T-helper 22 cell (primary cell): ENCODE data around the gene CDH13.

Experiments used
- DNase-seq: peaks from one replicate; pipeline ENCODE4 v3.0.0-alpha.2; 2020; ENCODE audit warnings: low read depth

The CDH13 gene

GRCh38 chr16:83248735-83249463, 622.1 kb downstream of the CDH13 start:
- no peak for DNase-seq

- DNase-seq: no peak
Measured at GRCh38 chr16:83253521-83253920, 626.8 kb downstream of the CDH13 start.

GRCh38 chr16:83258366-83258928, 631.7 kb downstream of the CDH13 start:
- DNase-seq: no peak

- no peak for DNase-seq
Measured at GRCh38 chr16:83266848-83267553, 640.2 kb downstream of the CDH13 start.

- DNase-seq: no peak
Measured at GRCh38 chr16:83268169-83268568, 641.4 kb downstream of the CDH13 start.

- no peak for DNase-seq
Measured at GRCh38 chr16:83269048-83269447, 642.3 kb downstream of the CDH13 start.

- no peak for DNase-seq
Measured at GRCh38 chr16:83269541-83269940, 642.8 kb downstream of the CDH13 start.

GRCh38 chr16:83270061-83270460, 643.3 kb downstream of the CDH13 start:
- DNase-seq: no peak

- no peak for DNase-seq
Measured at GRCh38 chr16:83270640-83271039, 643.9 kb downstream of the CDH13 start.

- DNase-seq: no peak
Measured at GRCh38 chr16:83271123-83271522, 644.4 kb downstream of the CDH13 start.

GRCh38 chr16:83271970-83272575, 645.3 kb downstream of the CDH13 start:
- DNase-seq: no peak

GRCh38 chr16:83272843-83273242, 646.1 kb downstream of the CDH13 start:
- DNase-seq: no peak

GRCh38 chr16:83273504-83274173, 646.9 kb downstream of the CDH13 start:
- no peak for DNase-seq

GRCh38 chr16:83279251-83279650, 652.5 kb downstream of the CDH13 start:
- no peak for DNase-seq

GRCh38 chr16:83285921-83286320, 659.2 kb downstream of the CDH13 start:
- DNase-seq: no peak

GRCh38 chr16:83296505-83296904, 669.7 kb downstream of the CDH13 start:
- DNase-seq: no peak

- no peak for DNase-seq
Measured at GRCh38 chr16:83298541-83298940, 671.8 kb downstream of the CDH13 start.

GRCh38 chr16:83300326-83300725, 673.6 kb downstream of the CDH13 start:
- DNase-seq: no peak

- no peak for DNase-seq
Measured at GRCh38 chr16:83301971-83302370, 675.2 kb downstream of the CDH13 start.

- no peak for DNase-seq
Measured at GRCh38 chr16:83302853-83303252, 676.1 kb downstream of the CDH13 start.

GRCh38 chr16:83305092-83305491, 678.3 kb downstream of the CDH13 start:
- DNase-seq: no peak

- DNase-seq: no peak
Measured at GRCh38 chr16:83306961-83307593, 680.3 kb downstream of the CDH13 start.
